GM19035 (cell line): ENCODE results near the gene NSD2.
A peak's percentile ranks its signal among the peaks of the same experiment; 100 is the strongest.

Experiments
- ATAC-seq: cut with Tn5 transposase; IDR thresholded peaks from one replicate; pipeline ENCODE4 v1.9.1; 2021; ENCODE audit not compliant: unreplicated experiment

Gene NSD2

DNA sequence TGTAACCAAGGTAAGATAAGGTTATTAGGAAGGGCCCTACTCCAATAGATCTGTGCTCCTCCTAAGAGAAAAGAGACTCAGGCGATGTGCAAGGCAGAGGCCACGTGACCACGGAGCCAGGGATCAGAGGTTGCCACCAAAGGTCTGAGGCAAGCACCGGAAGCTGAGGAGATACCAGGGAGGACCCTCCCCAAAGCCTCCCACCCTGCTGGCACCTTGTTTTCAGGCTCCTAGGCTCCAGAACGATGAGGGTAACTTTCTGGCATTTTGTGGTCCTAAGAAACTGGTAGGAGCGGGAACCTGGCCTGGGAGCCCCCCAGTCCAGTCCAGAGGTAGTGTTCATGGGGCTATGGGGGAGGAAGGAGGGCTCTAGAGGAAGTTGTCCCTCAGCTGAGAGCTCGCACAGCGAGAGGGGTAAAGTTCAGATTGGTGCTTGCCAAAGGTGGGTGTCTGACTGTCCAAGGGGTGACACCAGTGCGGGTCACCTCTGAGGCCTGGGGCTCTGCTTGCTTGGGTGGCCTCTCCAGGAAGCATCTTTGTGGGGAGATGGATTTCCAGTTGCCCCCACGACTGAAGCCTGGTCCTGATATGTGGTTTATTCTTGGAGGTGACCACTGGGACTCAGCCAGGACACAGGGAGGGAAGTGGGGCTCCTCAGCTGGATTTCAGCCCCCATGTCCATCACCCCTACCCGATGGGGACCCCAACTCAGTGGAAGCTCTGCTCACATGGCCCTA is 7.7 kb upstream of the NSD2 start:
- ATAC-seq, result no peak

GRCh38 chr4:1864076-1865008 is 6.9 kb upstream of the NSD2 start:
- no peak for ATAC-seq

DNA sequence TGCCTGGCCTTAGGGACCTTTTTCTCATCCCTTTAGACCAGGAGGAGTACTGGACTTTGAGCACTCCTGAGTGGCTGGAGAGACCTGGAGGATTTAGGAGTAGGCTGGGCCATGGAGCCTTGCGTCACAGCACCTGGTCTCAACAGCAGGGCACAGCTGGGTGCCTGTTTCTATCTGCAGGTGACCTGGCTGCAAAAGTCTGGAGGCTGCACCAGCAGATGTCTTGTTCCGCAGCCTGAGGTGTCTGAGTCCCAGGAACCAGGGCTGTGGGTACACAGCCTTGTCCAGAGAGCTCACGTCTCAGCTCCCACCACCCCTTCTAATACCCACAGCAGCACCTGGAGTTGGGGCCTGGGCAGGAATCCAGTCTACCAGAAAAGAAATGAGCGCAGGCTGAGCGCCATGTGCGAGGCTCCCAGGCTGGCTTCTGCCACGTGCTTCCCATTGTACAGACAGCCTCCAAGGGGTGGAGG is 5.0 kb upstream of the NSD2 start:
- no peak for ATAC-seq

GRCh38 chr4:1868293-1868692 is 2.9 kb upstream of the NSD2 start:
- ATAC-seq, result no peak

DNA sequence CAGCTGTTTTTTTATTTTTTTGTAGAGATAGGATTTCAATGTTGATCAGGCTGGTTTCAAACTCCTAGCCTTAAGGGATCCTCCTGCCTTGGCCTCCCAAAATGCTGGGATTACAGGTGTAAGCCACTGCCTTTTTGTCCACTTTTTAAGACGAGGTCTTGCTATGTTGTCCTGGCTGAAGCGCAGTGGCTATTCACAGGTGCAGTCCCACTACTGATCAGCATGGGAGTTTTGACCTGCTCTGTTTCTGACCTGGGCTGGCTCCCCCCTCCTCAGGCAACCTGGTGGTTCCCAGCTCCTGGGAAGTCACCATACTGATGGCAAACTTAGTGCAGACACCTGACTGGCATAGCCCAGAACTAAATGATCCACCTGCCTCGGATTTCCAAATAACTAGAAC is 2.3 kb upstream of the NSD2 start:
- no peak for ATAC-seq

DNA sequence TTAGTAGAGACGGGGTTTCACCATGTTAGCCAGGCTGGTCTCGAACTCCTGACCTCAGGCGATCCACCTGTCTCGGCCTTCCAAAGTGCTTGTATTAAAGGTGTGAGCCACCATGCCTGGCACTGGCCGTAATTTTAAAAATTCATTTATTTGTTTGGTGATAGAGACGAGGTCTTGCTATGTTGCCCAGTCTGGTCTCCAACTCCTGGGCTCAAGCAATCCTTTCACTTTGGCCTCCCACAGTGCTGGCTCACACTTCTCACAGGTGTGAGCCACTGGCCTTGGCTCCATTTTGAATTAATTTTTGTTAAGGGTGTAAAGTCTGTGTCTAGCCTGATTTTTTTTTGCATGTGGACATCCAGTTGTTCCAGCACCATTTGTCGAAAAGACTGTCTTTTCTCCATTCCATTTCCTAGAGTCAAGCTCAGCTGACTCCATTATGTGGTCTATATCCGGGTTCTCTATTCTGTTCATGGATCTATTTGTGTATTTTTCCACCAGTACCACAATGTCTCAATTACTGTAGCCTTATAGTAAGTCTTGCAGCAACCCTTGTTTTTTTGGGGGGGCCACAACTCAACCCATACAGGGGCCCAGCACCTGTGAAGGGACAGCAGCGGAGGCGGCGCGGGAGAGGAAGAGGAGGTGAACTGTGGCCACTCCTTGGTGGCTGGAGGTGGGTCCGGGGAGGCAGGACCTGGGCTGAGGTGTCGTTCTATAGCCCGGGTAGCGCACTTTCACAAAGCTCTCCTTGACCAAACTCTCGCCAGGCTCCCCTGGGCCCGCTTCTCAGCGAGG is 1.5 kb upstream of the NSD2 start:
- ATAC-seq, result no peak

DNA sequence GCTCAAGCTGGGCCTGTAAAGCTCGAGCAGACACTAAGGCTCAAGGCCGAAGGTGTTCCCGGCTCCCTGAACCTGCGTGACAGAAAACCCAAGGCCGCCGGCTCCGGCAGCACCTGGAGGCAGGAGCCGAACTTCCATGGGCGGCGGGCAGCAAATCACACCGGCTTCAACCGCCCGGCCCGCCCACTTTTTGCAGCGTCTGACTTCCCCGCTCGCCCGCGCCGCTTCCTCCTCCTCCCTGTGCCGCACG is 940 bp upstream of the NSD2 start:
- ATAC-seq, result peak; percentile 51

DNA sequence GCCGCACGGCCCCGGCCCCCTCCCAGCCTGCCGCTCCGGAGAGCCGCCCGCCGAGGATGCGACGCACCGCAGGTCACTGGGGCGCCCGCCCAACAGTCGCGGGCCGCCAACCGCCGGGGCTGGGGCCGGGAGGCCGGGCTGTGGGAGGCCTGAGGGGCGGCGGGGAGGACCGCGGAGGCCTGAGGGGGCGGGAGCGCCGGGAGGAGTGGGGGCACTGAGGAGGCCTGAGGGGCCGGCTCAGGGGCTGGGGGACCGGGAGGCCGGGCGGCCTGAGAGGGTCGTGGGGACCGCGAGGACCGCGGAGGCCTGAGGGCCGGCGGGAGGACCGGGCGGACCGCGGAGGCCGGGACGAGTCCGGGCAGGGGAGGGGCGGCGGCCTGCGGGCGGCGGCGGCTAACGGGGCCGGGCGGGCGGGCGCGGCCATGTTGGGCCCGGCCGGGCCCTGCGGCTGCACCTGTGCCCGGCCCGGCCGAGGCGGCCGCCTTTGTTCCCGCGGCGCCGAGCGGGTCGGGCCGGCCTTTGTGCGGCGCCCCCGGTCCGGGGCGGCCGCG is 353 bp downstream of the NSD2 start:
- ATAC-seq, result peak; percentile 12

- ATAC-seq, result no peak
These were observed 1.7 kb downstream of the NSD2 start for GRCh38 chr4:1872870-1873269.

DNA sequence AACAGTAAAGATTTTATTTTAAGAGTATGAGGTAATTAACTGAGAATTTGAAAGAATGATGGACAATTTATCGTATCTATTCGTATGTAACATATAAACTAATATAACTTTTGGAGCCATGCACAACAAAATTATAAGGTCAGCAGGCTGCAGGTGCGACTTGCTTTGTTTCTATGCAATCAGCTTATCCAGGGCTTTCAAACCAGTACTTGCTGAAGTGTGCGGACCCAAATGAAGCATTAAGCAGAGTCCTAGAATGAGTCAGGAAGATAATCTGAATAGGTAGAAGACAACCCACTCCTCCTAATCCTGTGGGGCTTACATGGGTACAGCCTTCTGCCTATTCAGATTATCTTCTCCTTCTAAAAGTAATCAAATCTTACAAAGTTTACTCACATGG is 2.1 kb downstream of the NSD2 start:
- ATAC-seq, result no peak

DNA sequence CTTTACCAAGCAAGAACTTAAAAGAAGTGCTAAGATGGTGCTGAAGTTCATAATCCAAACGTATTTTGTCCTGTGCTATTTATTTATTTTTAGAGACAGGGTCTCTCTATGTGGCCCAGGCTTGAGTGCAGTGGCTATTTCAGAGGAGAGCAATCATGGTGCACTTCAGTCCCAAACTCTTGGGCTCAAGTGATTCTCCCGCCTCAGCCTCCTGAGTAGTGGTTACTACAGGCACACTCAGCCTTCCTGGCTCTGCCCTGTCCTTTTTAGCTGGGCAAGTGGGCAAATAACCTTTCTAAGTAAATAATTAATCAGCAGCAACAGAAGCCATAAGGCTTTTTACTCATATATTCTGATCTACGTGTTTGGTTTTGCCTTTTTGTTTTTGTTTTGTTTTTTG is 2.6 kb downstream of the NSD2 start:
- ATAC-seq, result no peak

- ATAC-seq, result no peak
These were observed 3.0 kb downstream of the NSD2 start for GRCh38 chr4:1874201-1874600.

DNA sequence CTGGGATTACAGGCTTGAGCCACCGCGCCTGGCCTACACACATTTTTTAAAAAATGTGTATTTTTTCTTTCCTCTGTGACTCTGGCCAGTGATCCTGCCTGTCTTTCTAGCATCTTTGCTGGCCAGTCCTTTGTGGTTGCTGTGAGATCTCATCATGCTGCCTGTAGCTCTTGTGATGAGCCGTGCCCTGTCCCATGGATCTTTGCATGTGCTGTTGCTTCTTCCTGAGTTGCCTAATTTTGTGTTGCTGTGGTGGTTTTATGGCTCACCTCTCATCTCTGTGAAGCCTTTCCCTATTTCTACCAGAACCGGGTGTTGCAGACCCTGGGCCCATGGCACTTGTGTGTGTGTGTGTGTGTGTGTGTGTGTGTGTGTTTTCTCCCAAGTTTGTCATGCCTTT is 8.3 kb downstream of the NSD2 start:
- ATAC-seq, result no peak

DNA sequence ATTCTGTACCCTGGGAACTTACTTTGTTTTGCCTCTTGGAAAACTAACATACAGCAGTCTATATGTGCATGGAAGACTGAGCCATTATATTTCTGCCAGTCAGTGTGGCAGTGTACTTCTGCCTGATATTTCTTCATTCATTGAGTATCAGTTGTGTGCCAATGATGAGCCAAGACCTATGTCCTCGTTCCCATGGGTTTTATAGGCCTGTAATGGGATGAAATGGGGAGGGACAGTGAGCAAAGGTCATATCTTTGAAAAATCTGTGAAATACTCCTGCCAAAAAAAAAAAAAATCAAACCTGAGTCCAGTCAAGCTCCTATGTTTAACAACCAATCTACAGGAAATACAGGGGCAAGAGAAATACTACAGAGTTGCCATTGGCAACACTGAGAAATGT is 9.1 kb downstream of the NSD2 start:
- no peak for ATAC-seq

- no peak for ATAC-seq
These were observed 11.7 kb downstream of the NSD2 start for GRCh38 chr4:1882850-1883271.

- ATAC-seq, result no peak
These were observed 12.4 kb downstream of the NSD2 start for GRCh38 chr4:1883583-1883982.

DNA sequence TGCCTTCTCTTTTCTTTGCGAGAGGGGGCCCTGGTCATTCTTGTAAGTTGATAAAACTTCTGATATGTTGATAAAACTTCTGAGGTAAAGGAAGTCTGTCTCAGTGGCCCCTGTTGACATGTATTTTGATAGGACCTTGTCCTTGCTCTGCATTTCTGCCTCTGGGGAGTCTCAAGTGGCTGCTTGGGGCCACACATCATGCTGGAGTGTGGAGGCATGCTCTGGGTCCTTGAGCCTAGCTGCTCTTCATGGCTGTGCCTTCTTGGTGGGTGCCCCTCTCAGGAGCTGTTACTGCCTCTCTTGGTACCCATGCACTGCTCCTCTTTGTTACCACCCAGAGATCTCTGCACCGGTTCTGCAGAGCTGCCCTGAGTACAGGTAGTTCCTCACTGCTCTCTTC is 14.2 kb downstream of the NSD2 start:
- ATAC-seq, result no peak

DNA sequence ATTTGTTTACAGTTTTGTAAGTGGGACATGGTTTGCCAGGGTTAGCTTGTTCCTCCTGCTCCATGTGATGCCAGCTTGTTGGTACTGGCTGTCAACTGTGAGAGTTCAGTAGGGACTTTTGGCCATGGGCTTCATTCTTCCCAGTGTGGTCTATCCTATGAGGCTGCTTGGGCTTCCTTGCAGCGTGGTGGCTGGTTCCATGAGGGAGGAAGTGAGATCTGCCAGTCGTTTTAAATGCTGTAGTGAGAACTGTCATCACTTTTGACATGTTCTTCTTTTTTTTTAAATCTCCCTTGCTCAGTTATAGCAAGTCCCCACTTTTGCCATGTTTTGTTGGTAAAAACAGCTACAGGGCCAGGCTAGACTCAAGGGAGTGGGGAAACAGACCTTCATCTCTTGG is 15.9 kb downstream of the NSD2 start:
- ATAC-seq, result no peak

GRCh38 chr4:1890979-1891570 is 19.9 kb downstream of the NSD2 start:
- ATAC-seq, result no peak

DNA sequence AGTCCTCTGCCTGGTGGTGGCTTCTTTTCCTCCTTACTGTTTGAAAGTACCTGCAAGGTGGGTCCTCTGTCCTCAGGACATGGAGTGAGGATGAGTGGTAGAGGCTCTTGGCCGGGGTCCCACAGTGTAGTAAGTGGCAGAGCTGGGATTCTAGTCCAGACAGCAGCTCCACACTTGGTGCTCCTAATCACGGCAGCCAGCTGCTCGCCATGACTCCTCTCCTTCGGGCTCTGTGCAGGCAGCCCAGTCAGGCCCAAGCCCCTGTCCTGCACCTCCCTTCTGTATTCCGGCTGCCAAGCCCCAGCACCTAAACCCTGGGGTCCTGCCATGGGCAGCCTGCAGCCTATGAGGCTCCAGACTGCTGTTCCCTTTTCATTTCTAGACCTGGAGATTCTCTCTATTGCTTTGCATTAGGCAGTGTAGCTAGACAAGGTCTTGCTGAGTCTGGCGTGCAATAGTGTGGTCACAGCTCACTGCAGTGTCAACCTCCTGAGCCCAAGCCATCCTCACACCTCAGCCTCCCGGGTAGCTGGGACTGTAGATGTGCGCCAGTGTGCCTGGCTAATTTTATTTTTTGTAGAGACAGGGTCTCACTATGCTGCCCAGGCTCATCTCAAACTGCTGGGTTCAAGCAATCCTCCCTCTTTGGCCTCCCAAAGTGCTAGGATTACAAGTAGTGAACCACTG is 24.9 kb downstream of the NSD2 start:
- no peak for ATAC-seq

GRCh38 chr4:1896658-1896991 is 25.4 kb downstream of the NSD2 start:
- ATAC-seq, result no peak
